Left forelimb (tissue), 1 donor: ENCODE data around the gene COMMD6.

Experiments
- DNase-seq: peaks from one replicate; pipeline ENCODE4 v3.0.0-alpha.2; 2018; ENCODE audit warnings: low spot score

COMMD6 gene

DNA sequence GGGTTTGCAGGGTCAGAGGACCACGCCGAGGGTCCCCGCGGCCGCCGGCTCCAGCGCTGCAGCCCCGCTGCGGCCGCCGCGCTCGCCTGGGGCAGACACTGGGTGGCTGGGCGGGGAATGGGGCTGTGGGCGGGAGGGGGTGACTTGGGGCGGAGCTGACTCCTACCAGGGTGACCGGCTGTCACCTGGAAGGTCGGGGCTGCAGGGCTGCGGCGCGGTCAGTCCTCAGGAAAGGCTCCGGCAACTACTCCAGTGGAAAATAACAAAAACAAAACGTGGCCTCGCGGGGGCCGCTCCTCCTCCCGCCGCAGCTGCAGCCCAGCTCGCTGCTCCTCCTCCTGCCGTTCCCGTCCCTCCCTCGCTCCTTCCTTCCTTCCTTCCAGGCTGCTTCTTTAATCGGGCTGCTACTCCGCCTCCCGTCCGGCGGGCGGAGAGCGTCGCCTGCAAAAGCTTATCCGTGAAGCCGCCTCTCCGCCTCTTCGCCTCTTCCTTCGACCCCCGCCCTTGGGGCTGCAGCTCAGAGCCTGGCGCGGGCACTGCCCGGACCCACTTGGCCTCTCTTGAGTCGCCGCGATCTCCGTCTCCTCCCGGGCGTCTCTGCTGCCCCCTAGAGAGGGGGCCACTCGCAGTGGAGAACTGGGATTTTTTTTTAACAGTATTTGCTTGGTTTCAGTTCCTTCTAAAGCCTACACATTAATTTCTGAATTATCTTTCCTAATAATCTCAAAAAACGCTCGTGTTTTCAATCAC is 55.4 kb downstream of the COMMD6 start, which contains the start of gene TBC1D4:
TSS of gene TBC1D4 (minus strand) at position 100 of the 750 bp plus-strand sequence. CDS start 402 bp downstream, outside the sequence.
- peak; percentile 90 for DNase-seq

GRCh38 chr13:75481176-75482069 is 56.2 kb downstream of the COMMD6 start:
- DNase-seq = peak; percentile 79

DNA sequence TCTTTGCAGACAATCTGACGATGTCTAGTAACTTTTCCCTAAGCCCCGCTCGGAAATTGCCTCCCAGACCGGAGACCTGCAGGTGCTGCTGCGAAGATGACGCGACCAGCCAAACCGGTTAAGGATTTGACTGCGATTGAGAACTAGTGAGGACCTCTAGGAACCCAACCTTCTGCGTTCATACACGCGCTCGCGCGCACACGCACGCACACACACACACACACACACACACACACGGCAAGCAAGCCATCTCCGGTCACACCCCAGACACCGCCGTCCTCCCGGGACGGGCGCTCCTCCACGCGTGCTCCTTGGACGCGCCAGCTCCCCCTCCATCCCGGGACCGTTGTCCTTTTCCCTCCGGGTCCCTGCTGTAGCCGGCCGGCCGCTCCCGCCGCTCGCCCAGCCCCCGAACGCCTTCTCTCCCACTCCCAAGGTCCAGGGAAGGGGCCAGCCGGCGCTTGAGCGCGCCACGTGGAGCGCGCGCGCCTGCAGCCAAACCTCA is 56.9 kb downstream of the COMMD6 start:
- DNase-seq = peak; percentile 81

DNA sequence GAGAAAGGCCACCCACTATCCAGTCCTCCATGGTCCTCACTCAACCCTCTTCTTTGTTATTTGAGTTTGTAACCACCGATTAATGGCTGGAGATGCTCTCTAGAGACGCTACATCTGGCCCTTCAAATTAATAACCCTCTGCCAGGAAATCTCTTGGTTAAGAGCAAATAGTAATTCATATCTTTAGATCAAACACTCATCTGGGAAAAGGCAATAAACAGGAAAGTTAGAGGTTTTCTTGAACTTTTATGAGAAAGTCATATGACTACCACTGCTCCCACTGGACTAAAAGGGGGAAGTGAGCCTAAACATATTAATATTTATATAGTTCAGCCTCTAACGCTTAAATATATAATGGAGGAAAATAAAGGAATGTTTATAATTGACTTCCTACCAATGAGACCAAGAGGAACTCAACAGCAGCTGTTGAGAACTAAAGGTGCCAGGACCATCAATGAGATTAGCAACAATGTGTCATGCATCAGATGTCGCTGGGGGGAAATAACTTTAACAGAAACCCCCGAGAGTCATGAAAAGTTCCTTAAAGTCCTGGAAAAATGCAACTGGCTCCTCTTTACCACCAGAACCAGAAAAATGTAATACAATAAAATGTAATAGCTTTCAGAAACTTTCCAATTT is 58.4 kb downstream of the COMMD6 start:
- no peak for DNase-seq

GRCh38 chr13:75478659-75479058 is 59.0 kb downstream of the COMMD6 start:
- no peak for DNase-seq
